ENCODE data around the gene PKP3. TPM values are rescaled to one million over a fixed set of nuclear protein-coding genes. Genes with fewer than 3 reads are reported as not detected.

Gene PKP3
- total and polyA plus RNA-seq, 7 experiments from 2014 or later: not detected

DNA sequence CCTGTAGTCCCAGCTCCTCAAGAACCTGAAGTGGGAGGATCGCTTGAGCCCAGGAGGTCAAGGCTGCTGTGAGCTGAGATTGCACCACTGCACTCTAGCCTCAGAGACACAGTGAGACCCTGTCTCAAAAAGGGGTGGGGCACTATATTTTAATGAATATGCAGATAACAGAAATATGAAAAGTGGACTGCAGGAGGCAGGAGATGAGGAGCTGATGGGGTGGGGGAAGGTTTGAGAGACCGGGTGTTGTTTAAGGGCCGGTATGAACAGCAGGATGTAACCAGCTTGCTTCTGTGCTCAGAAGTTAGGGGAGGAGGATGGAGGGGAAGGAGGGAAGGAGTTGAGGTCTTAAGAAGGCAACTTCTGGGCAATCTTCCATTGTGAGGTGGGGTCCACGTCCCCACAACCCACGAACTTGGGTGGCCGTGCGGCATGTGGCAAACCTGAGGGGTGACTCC, 26.0 kb upstream of the PKP3 start:
- H3K4me3 ChIP-seq (ENCODE audit: low read length): no peak overlapping the region
- H3K27ac ChIP-seq (ENCODE audit: low read depth, low read length): no peak overlapping the region
- intact Hi-C loops (cut with micrococcal nuclease): no loop called here
- peaks cover 10% of the 10 kb centered on the region in 2 donors for H3K4me1 ChIP-seq (ENCODE audit: control insufficient read depth in 2 of 2, insufficient read depth in 2 of 2, low read length in 2 of 2)
- H3K9me3 ChIP-seq (ENCODE audit: control insufficient read depth in 2 of 3, low read length in 3 of 3): no peaks in the 10 kb centered on the region
- ChIA-PET CTCF (interaction anchor here (1.0 to 1.2 kb wide), 2 partner anchors 49 to 62 kb away, joined by 3 to 7 read pairs; no protein-coding TSS in a partner anchor), POLR2A (interaction anchor here (0.6 to 1.6 kb wide), 7 partner anchors 12 to 128 kb away, joined by 3 to 4 read pairs (median 3); no protein-coding TSS in a partner anchor)
- H3K27me3 ChIP-seq (ENCODE audit: control insufficient read depth in 2 of 2, insufficient read depth in 2 of 2, low read length in 2 of 2): peaks cover 3 to 7% of the 10 kb centered on the region in 2 donors
- DNase-seq: peak in 2 of 9 donors; percentile 23 to 29
- peak overlapping the region; percentile 45 to 90 (median 72) for H3K4me3 Mint-ChIP-seq
- peaks cover 0 to 4% (median 0%) of the 10 kb centered on the region in 5 donors for H3K36me3 Mint-ChIP-seq
- H3K4me1 Mint-ChIP-seq: peaks cover 0 to 39% (median 18%) of the 10 kb centered on the region in 7 donors
- H3K27me3 Mint-ChIP-seq: peaks cover 10 to 47% (median 26%) of the 10 kb centered on the region in 5 donors
- no peaks in the 10 kb centered on the region for H3K36me3 ChIP-seq (ENCODE audit: control insufficient read depth in 2 of 3, insufficient read depth in 3 of 3, low read length in 3 of 3)
- H3K27ac Mint-ChIP-seq: peak overlapping the region in 2 of 9 donors; percentile 32 to 49
- ATAC-seq: no peak
- H3K9me3 Mint-ChIP-seq: peaks cover 0 to 1% (median 0%) of the 10 kb centered on the region in 11 donors

DNA sequence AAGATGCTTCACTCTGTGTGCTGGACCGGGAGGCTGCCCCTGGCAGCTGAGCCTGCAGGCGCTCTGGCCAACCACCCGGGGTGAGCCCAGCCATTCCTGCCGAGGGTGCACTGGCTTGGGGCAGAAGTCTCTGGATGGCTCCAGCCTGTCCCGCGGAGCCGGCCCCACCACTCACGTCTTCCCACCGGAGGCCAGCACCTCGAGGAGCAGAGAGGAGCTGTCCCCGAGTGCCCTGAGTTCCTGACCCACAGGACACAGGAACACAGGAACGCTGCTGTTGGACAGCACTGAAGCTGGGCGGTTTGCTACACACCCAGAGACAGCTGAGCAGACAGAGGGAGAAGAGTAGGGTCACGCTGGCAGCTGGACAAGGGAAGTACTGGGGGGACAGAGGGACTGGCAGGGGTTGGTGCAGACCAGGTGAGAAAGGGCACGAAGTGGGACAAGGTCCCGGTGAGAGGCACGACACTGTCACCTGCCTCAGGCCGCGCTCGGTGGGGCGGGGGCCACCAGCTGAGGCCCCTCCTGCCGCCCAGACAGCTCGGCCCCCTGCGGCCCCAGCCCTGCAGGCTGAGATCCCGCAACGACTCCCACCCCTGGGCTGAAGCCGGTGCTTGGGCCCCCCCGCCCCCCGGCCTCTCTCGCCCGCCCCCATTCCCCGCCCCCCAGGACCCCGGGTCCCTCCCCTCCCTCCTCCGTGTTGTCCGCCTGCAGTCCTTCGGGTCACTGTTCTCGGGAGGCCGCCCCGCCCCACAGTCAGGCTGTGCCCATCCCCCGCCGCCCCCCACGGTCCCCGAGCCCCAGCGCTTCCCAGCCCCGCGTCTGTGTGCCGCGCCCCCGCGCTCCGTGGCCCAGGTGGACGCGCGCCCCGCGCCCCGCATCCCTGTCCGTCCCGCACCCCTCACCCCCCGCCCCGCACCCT, 25.3 kb upstream of the PKP3 start:
- H3K4me1 ChIP-seq (ENCODE audit: control insufficient read depth in 2 of 2, insufficient read depth in 2 of 2, low read length in 2 of 2): peaks cover 10% of the 10 kb centered on the region in 2 donors
- peaks cover 0 to 1% (median 0%) of the 10 kb centered on the region in 11 donors for H3K9me3 Mint-ChIP-seq
- H3K36me3 Mint-ChIP-seq: peaks cover 0 to 4% (median 0%) of the 10 kb centered on the region in 5 donors
- H3K36me3 ChIP-seq (ENCODE audit: control insufficient read depth in 2 of 3, insufficient read depth in 3 of 3, low read length in 3 of 3): no peaks in the 10 kb centered on the region
- intact Hi-C loops (cut with micrococcal nuclease): no loop called here
- H3K4me3 Mint-ChIP-seq: peak overlapping the region; percentile 68 to 90 (median 86)
- ChIA-PET CTCF (interaction anchor here (1.0 to 1.2 kb wide), 2 partner anchors 48 to 63 kb away, joined by 3 to 7 read pairs; no protein-coding TSS in a partner anchor), POLR2A (interaction anchor here (0.6 to 1.6 kb wide), 6 partner anchors 13 to 128 kb away, joined by 3 to 4 read pairs (median 3); no protein-coding TSS in a partner anchor)
- H3K4me1 Mint-ChIP-seq: peaks cover 0 to 39% (median 18%) of the 10 kb centered on the region in 7 donors
- H3K27ac ChIP-seq (ENCODE audit: low read depth, low read length): no peak overlapping the region
- peaks cover 10 to 47% (median 26%) of the 10 kb centered on the region in 5 donors for H3K27me3 Mint-ChIP-seq
- no peak for ATAC-seq
- no peaks in the 10 kb centered on the region for H3K9me3 ChIP-seq (ENCODE audit: control insufficient read depth in 2 of 3, low read length in 3 of 3)
- peak overlapping the region; percentile 13 for H3K4me3 ChIP-seq (ENCODE audit: low read length)
- peaks cover 3 to 7% of the 10 kb centered on the region in 2 donors for H3K27me3 ChIP-seq (ENCODE audit: control insufficient read depth in 2 of 2, insufficient read depth in 2 of 2, low read length in 2 of 2)
- peak in 1 of 9 donors; percentile 24 for DNase-seq
- peak overlapping the region in 5 of 9 donors; percentile 28 to 77 (median 41) for H3K27ac Mint-ChIP-seq

DNA sequence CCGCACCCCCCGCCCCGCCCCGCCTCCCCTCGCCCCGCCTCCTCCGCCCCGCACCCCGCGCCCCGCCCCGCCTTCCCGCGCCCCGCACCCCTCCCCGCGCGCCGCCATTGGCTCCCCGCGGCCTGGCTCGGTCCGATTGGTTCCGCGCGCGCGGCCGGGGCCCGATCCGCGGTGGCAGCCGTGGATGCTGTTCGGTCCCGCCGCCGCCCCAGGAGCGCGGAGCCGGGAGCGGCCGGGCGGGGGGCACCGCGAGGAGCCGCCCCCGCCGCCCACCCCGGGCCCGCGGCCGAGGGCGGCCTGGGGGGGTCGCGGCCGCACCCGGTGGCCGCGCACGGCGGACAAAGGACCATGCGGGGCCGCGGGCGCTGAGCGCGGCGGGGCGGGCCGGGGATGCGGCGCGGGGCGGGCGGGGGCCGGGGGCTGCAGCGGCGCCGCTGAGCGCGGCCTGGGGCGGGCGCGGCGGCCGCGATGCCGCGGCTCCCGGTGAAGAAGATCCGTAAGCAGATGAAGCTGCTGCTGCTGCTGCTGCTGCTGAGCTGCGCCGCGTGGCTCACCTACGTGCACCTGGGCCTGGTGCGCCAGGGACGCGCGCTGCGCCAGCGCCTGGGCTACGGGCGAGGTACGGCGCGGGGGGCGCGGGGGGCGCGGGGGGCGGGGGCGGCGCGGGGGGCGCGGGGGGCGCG, 24.5 kb upstream of the PKP3 start, which contains the start of gene B4GALNT4:
TSS of gene B4GALNT4 (plus strand) at position 164 of the 683 bp plus-strand sequence. CDS start at position 469, 305 bp downstream.
- Histone ChIP-seq H3K4me1 (ENCODE audit: control insufficient read depth in 2 of 2, insufficient read depth in 2 of 2, low read length in 2 of 2) (peaks cover 3 to 10% of the 10 kb centered on the region in 2 donors), H3K27me3 (ENCODE audit: control insufficient read depth in 2 of 2, insufficient read depth in 2 of 2, low read length in 2 of 2) (peaks cover 3 to 7% of the 10 kb centered on the region in 2 donors), H3K36me3 (ENCODE audit: control insufficient read depth in 2 of 3, insufficient read depth in 3 of 3, low read length in 3 of 3) (no peaks in the 10 kb centered on the region), H3K9me3 (ENCODE audit: control insufficient read depth in 2 of 3, low read length in 3 of 3) (no peaks in the 10 kb centered on the region), H3K4me3 (ENCODE audit: low read length) (peak within 1 kb of the TSS; percentile 13), H3K27ac (ENCODE audit: low read depth, low read length) (no peak within 1 kb of the TSS)
- DNase-seq: peak in 7 of 9 donors; percentile 34 to 64 (median 40)
- H3K36me3 Mint-ChIP-seq: peaks cover 0 to 7% (median 0%) of the 10 kb centered on the region in 5 donors
- H3K27me3 Mint-ChIP-seq: peaks cover 10 to 47% (median 26%) of the 10 kb centered on the region in 5 donors
- peak within 1 kb of the TSS; percentile 68 to 90 (median 86) for H3K4me3 Mint-ChIP-seq
- POLR2A ChIA-PET: interaction anchor here (1.6 kb wide), 1 partner anchor 14 kb away, joined by 3 read pairs; no protein-coding TSS in a partner anchor
- CTCF ChIA-PET: interaction anchor here (1.1 kb wide), 1 partner anchor 119 kb away, joined by 3 read pairs; no protein-coding TSS in a partner anchor
- intact Hi-C loops (cut with micrococcal nuclease): no loop called here
- peaks cover 0 to 6% (median 0%) of the 10 kb centered on the region in 11 donors for H3K9me3 Mint-ChIP-seq
- H3K27ac Mint-ChIP-seq: peak within 1 kb of the TSS in 5 of 9 donors; percentile 31 to 77 (median 41)
- ATAC-seq: peak; percentile 77
- H3K4me1 Mint-ChIP-seq: peaks cover 0 to 35% (median 18%) of the 10 kb centered on the region in 7 donors

DNA sequence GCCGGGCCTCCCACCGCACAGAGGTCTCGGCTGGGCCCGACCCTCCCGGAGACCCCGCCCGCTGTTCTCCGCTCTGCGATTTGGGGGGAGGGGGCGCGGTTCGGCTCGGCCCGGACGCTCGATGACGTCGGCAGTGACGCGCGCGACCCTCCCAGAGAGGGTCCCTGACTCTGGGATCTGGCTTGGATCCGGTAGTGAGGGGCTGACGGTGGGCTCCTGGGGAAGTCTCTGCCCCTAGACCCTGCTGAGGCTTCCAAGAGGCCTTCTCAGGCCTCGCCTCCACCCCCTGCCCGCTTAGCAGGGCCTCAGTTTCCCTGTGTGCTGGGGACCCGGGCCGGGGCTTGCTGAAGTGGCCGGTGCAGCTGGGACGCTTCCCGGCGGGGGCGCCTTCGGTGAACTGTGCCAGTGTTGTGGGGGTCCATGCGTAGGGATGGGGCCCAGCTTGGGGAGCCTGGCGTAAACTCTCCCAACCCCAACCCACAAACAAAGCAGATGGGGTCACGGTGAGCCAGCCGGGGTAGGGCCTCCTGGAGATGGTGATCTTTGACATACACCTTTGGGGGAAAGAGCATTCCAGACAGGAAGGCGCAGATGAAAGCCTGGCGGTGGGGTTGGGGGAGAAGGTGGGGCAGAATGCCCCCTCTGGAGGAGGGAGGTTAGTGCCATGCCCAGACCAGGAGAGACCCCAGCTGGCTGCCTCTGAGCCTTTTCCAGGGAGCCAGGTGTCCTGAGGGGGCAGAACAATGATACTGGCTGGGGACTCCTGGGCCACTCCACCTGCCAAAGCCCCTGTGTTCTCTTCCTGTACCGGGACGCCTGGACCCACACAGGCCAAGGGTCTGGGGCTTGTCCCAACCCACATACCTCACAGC, 23.7 kb upstream of the PKP3 start:
- H3K4me1 ChIP-seq (ENCODE audit: control insufficient read depth in 2 of 2, insufficient read depth in 2 of 2, low read length in 2 of 2): peaks cover 0 to 10% of the 10 kb centered on the region in 2 donors
- Mint-ChIP-seq H3K4me1 (peaks cover 0 to 32% (median 18%) of the 10 kb centered on the region in 7 donors), H3K27ac (peak overlapping the region in 3 of 9 donors; percentile 9 to 75 (median 31)), H3K27me3 (peaks cover 10 to 47% (median 26%) of the 10 kb centered on the region in 5 donors), H3K4me3 (peak overlapping the region; percentile 29 to 79 (median 56)), H3K36me3 (peaks cover 0 to 7% (median 0%) of the 10 kb centered on the region in 5 donors), H3K9me3 (peaks cover 0 to 6% (median 0%) of the 10 kb centered on the region in 11 donors)
- no peaks in the 10 kb centered on the region for H3K36me3 ChIP-seq (ENCODE audit: control insufficient read depth in 2 of 3, insufficient read depth in 3 of 3, low read length in 3 of 3)
- DNase-seq (no peak), ATAC-seq (no peak)
- intact Hi-C loops (cut with micrococcal nuclease): no loop called here
- ChIA-PET CTCF (interaction anchor here (1.1 kb wide), 1 partner anchor 120 kb away, joined by 3 read pairs; no protein-coding TSS in a partner anchor), POLR2A (interaction anchor here (1.0 kb wide), 1 partner anchor 34 kb away, joined by 3 read pairs; no protein-coding TSS in a partner anchor)
- H3K4me3 ChIP-seq (ENCODE audit: low read length): no peak overlapping the region
- H3K27me3 ChIP-seq (ENCODE audit: control insufficient read depth in 2 of 2, insufficient read depth in 2 of 2, low read length in 2 of 2): peaks cover 3 to 7% of the 10 kb centered on the region in 2 donors
- H3K9me3 ChIP-seq (ENCODE audit: control insufficient read depth in 2 of 3, low read length in 3 of 3): no peaks in the 10 kb centered on the region
- H3K27ac ChIP-seq (ENCODE audit: low read depth, low read length): no peak overlapping the region

DNA sequence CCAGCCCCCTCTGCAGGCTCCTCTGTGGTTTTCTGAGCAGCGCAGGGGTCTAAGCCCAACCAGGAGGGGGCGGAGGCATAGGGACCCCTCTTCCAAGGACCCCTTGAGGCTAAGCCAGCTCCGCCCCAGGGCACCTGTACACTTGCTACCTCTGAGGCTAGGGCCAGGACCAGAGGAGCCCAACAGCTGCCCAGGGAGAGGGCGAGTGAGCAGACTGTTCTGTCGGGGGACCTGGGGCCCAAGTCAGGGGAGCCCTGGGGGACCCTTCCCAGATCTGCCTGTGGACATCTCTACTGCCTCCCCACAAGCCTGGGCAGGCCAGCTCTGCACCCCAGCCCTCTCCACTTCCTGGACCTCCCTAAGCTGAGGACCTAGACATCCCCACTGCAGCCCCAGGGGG, 23.0 kb upstream of the PKP3 start:
- Histone ChIP-seq H3K27me3 (ENCODE audit: control insufficient read depth in 2 of 2, insufficient read depth in 2 of 2, low read length in 2 of 2) (peaks cover 3 to 7% of the 10 kb centered on the region in 2 donors), H3K27ac (ENCODE audit: low read depth, low read length) (no peak overlapping the region), H3K4me1 (ENCODE audit: control insufficient read depth in 2 of 2, insufficient read depth in 2 of 2, low read length in 2 of 2) (peaks cover 0 to 10% of the 10 kb centered on the region in 2 donors), H3K9me3 (ENCODE audit: control insufficient read depth in 2 of 3, low read length in 3 of 3) (no peaks in the 10 kb centered on the region), H3K36me3 (ENCODE audit: control insufficient read depth in 2 of 3, insufficient read depth in 3 of 3, low read length in 3 of 3) (no peaks in the 10 kb centered on the region), H3K4me3 (ENCODE audit: low read length) (no peak overlapping the region)
- ChIA-PET POLR2A (interaction anchor here (0.7 to 1.0 kb wide), 2 partner anchors 33 to 66 kb away, joined by 3 read pairs; no protein-coding TSS in a partner anchor), CTCF (no interaction called here)
- Mint-ChIP-seq H3K36me3 (peaks cover 0 to 7% (median 0%) of the 10 kb centered on the region in 5 donors), H3K27ac (peak overlapping the region in 3 of 9 donors; percentile 49 to 80 (median 55)), H3K27me3 (peaks cover 10 to 43% (median 24%) of the 10 kb centered on the region in 5 donors), H3K4me3 (peak overlapping the region in 8 of 10 donors; percentile 16 to 68 (median 42)), H3K4me1 (peaks cover 0 to 32% (median 18%) of the 10 kb centered on the region in 7 donors), H3K9me3 (peaks cover 0 to 6% (median 0%) of the 10 kb centered on the region in 11 donors)
- no peak for DNase-seq
- intact Hi-C loops (cut with micrococcal nuclease): no loop called here
- ATAC-seq: no peak

Data from naive thymus-derived CD4-positive, alpha-beta T cell (primary cell).